AG04450 (cell line): ENCODE data around the gene PLIN3. TPM values are rescaled to one million over a fixed set of nuclear protein-coding genes. Genes with fewer than 3 reads are reported as not detected.
"Not testable (repeated sequence)": the region's sequence is repeated elsewhere in the genome, so short reads cannot be mapped to it uniquely, and the experiment has no call there.

Source experiments
- CTCF ChIA-PET: fragments of 300-600, 350-600 bp; formaldehyde crosslinking; extraction: SDS; loops from one replicate; lab custom pipeline; 2022; ENCODE audit warnings: antibody characterized with exemption, inconsistent platforms; lab: Charles Lee
- POLR2A ChIA-PET: fragments of 350-600 bp; formaldehyde crosslinking; extraction: SDS; loops from one replicate; lab custom pipeline; 2021; ENCODE audit warnings: antibody characterized with exemption, inconsistent platforms; lab: Yijun Ruan, JAX
- DNase-seq: peaks from one replicate; pipeline ENCODE4 v3.0.0-alpha.2; 2011; ENCODE audit warnings: low read depth, low spot score
- H3K27ac ChIP-seq: one replicate; pipeline ENCODE4 v1.5.1; 2012; ENCODE audit warnings: low read depth, low read length, control low read depth
- H3K27me3 ChIP-seq: one replicate; pipeline ENCODE4 v1.6.0; 2012; ENCODE audit warnings: low read length; ENCODE audit not compliant: control insufficient read depth, insufficient read depth
- H3K4me3 ChIP-seq: 2 replicates; pipeline ENCODE4 v1.5.1; 2011; ENCODE audit warnings: mild to moderate bottlenecking, low read depth, low read length, control low read depth
- H3K9me3 ChIP-seq: 2 replicates; pipeline ENCODE4 v1.5.1; 2012; ENCODE audit warnings: low read length; ENCODE audit not compliant: control insufficient read depth, insufficient read depth
- polyA plus RNA-seq: library from polyadenylated mRNA; depleted of rRNA; stranded (reverse); fragments of >200 nt; gene quantifications from 2 replicates; pipeline ENCODE4 v1.2.3, GENCODE V29; 2011
- TF ChIP-seq, protein P1 (sequence below): IDR thresholded peaks from 2 replicates; pipeline ENCODE4 v1.5.1; 2011; ENCODE audit warnings: low read depth, low read length, control low read depth, inconsistent platforms

The PLIN3 gene
- polyA plus RNA-seq, 1 experiment: 103 TPM

DNA sequence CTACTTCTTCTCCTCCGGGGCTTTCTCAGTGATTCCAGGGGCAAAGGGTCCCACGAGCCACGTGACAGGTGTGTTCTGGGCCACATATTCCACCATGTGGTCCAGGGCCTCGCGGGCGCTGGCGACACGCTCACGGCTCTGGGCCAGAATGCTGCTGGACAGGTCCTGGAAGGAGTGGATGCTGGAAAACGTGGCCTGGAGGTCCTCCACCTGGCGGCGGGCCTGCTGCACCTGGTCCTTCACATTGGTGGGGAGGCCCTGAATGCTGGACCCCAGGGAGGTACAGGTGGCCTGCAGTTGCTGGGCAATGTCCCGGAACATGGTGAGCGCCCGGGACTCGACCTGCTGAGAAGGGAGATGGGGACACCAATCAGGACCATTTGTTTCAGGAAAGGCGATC lies 28.3 kb downstream of the PLIN3 start:
- ChIA-PET CTCF (interaction anchor here (1.1 to 1.2 kb wide), 2 partner anchors 13 to 29 kb away, joined by 3 read pairs; no protein-coding TSS in a partner anchor), POLR2A (interaction anchor here (0.7 kb wide), 1 partner anchor 28 kb away, joined by 3 read pairs; no protein-coding TSS in a partner anchor)
- no peak for DNase-seq
- Histone ChIP-seq H3K27ac (no peak overlapping the region), H3K9me3 (no peaks in the 10 kb centered on the region), H3K27me3 (no peaks in the 10 kb centered on the region), H3K4me3 (no peak overlapping the region)
- TF ChIP-seq, protein P1, sequence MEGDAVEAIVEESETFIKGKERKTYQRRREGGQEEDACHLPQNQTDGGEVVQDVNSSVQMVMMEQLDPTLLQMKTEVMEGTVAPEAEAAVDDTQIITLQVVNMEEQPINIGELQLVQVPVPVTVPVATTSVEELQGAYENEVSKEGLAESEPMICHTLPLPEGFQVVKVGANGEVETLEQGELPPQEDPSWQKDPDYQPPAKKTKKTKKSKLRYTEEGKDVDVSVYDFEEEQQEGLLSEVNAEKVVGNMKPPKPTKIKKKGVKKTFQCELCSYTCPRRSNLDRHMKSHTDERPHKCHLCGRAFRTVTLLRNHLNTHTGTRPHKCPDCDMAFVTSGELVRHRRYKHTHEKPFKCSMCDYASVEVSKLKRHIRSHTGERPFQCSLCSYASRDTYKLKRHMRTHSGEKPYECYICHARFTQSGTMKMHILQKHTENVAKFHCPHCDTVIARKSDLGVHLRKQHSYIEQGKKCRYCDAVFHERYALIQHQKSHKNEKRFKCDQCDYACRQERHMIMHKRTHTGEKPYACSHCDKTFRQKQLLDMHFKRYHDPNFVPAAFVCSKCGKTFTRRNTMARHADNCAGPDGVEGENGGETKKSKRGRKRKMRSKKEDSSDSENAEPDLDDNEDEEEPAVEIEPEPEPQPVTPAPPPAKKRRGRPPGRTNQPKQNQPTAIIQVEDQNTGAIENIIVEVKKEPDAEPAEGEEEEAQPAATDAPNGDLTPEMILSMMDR: no peak

DNA sequence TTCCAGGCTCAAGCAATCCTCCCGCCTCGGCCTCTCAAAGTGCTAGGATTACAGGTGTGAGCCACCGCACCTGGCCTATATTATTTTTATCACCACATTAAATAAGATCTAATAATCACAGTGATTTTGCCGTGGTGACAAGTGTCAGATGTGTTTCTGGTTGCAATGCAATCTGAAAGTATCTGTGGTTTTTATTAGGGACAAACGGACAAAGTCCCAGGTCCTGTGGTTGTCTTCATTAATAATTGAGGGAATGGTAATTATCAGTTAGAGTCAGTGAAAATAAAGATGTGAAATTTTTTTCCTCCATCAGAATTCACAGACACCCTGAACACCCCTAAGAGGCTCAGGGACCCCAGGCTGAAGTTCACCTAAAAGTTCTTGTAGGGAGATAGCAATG lies 34.7 kb downstream of the PLIN3 start:
- Histone ChIP-seq H3K9me3 (no peaks in the 10 kb centered on the region), H3K27ac (no peak overlapping the region), H3K4me3 (no peak overlapping the region), H3K27me3 (no peaks in the 10 kb centered on the region)
- TF ChIP-seq, protein P1: no peak
- no peak for DNase-seq
- POLR2A ChIA-PET: no interaction called here
- CTCF ChIA-PET: no interaction called here

DNA sequence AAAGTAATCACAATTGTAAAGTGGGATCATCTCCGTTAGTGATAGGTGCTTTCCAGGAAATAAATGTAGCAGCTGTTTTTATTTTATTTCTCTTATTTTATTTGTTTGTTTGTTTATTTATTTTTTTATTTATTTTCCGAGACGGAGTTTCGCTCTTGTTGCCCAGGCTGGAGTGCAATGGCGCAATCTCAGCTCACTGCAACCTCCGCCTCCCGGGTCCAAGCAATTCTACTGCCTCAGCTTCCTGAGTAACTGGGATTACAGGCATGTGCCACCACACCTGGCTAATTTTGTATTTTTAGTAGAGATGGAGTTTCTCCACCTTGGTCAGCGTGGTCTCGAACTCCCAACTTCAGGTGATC lies 35.5 kb downstream of the PLIN3 start:
- not testable (repeated sequence) for H3K27me3 ChIP-seq, DNase-seq, H3K27ac ChIP-seq, H3K9me3 ChIP-seq
- H3K4me3 ChIP-seq: peak overlapping the region; percentile 84
- CTCF ChIA-PET: interaction anchor here (0.7 kb wide), 1 partner anchor 22 kb away, joined by 7 read pairs; no protein-coding TSS in a partner anchor
- POLR2A ChIA-PET: interaction anchor here (0.7 kb wide), 3 partner anchors 15 to 168 kb away, joined by 5 to 9 read pairs (median 8); no protein-coding TSS in a partner anchor

DNA sequence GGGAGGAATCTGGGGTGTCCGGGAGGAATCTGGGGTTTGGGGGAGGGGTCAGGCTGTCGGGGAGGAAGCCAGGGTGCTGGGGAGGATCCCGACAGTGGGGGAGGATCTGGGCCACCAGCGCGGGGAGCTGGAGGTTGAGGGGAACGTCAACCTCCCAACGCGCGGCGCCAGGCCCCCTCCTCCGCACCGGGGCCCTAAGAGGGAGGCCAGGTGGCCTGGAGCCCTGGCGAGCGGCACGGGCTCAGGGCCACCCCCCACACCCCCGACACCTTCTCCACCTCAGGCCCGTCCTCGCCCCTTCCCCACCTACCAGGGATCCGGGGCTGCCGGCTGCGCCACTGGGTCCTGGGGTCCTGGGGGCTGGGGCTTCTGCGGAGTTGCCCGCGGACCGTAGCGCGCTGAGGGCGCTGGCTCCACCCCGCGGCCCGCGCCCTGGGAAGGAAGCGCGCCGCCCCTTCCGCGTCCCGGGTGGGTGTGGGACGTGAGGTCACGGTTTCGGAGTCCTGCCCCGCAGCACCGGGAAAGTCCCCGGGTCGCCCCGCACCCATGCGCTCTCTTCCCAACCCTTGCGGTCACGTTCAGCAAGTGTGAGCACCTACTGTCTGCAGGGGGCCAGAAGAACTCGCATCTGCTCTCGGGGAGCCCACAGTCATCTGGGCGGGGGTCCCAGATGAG lies 36.0 kb downstream of the PLIN3 start, which contains the start of gene TICAM1:
TSS of gene TICAM1 (minus strand) at position 409 of the 675 bp plus-strand sequence. CDS start 13,335 bp downstream, outside the sequence.
- POLR2A ChIA-PET: interaction anchor here (0.5 to 0.7 kb wide), 5 partner anchors 13 to 1542 kb away, joined by 3 to 9 read pairs (median 8); no protein-coding TSS in a partner anchor
- Histone ChIP-seq H3K27ac (no peak within 1 kb of the TSS), H3K27me3 (no peaks in the 10 kb centered on the region), H3K9me3 (no peaks in the 10 kb centered on the region), H3K4me3 (peak within 1 kb of the TSS; percentile 84)
- DNase-seq: no peak
- TF ChIP-seq, protein P1: no peak
- CTCF ChIA-PET: interaction anchor here (0.7 to 0.9 kb wide), 3 partner anchors 20 to 22 kb away, joined by 3 to 7 read pairs (median 4); no protein-coding TSS in a partner anchor

DNA sequence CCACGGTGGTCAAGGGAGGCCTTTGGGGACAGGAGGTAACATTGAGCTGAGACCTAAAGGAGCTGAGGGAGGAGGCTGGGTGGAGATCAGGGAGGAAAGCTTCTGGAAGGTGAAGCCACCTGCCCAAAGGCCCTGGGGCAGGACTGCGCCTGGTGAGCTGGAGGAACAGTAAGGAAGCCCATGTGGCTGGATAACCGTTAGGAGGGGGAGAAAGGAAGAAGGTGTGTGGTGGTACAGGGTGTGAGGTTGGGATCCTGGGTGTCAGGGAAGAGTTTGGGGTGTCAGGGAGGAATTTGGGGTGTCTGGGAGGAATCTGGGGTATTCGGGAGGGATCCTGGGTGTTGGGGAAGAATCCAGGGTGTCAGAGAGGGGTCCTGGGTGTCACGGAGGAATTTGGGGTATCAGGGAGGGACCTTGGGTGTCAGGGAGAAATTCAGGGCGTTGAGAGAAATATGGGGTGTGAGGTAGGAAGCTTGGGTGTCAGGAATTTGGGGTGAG lies 36.6 kb downstream of the PLIN3 start:
- Histone ChIP-seq H3K4me3 (peak overlapping the region; percentile 84), H3K27me3 (no peaks in the 10 kb centered on the region), H3K9me3 (no peaks in the 10 kb centered on the region), H3K27ac (no peak overlapping the region)
- TF ChIP-seq, protein P1: no peak
- DNase-seq: no peak
- ChIA-PET CTCF (interaction anchor here (0.8 to 0.9 kb wide), 2 partner anchors 21 kb away, joined by 3 to 4 read pairs; no protein-coding TSS in a partner anchor), POLR2A (interaction anchor here (0.5 to 0.6 kb wide), 2 partner anchors 12 to 1542 kb away, joined by 3 to 9 read pairs; no protein-coding TSS in a partner anchor)
